Activated T-helper 9 cell treated with anti-CD3 and anti-CD28 coated beads, Interleukin-2, amount 50 U/mL, for 16 hours (primary cell): ENCODE data around the gene NEUROD1.

Source experiments
- DNase-seq: peaks from one replicate; pipeline ENCODE4 v3.0.0-alpha.2; 2020; ENCODE audit warnings: low read depth

The NEUROD1 gene

GRCh38 chr2:181642086-181642485 is 38.2 kb downstream of the NEUROD1 start:
- no peak for DNase-seq

GRCh38 chr2:181639686-181640085 is 40.6 kb downstream of the NEUROD1 start:
- no peak for DNase-seq

GRCh38 chr2:181632733-181633401 is 47.5 kb downstream of the NEUROD1 start:
- DNase-seq: no peak

- DNase-seq: no peak
Measured at GRCh38 chr2:181628590-181629585, 51.4 kb downstream of the NEUROD1 start.

GRCh38 chr2:181627545-181627944 is 52.8 kb downstream of the NEUROD1 start:
- no peak for DNase-seq

- no peak for DNase-seq
Measured at GRCh38 chr2:181626671-181627070, 53.6 kb downstream of the NEUROD1 start.
